Measurements from ENCODE around the gene P2RX2.

P2RX2 gene

GRCh38 chr12:132662901-132663755 lies 44.6 kb downstream of the P2RX2 start:
- DNase-seq (ENCODE audit: low read depth, low spot score): no peak

- DNase-seq (ENCODE audit: low read depth, low spot score): no peak
Observed at GRCh38 chr12:132664206-132665148, 45.9 kb downstream of the P2RX2 start.

DNA sequence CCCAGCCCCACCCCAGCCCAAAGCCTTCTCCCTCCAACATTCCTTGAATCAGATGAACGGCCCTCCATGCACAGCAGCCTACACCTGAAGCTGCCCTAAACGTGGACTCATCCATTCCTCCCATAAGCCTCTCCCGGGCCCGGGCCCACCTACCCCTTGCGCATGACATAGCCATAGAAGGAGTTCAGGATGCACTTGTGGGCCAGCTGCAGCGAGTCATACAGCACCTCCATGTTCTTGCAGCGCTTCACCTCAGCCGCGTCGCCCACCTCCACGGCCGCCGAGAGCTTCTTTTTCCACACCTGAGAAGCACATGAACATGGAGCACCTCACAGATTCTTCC lies 46.5 kb downstream of the P2RX2 start:
- DNase-seq (ENCODE audit: low read depth, low spot score): no peak

GRCh38 chr12:132665794-132666193 lies 47.2 kb downstream of the P2RX2 start:
- DNase-seq (ENCODE audit: low read depth, low spot score): no peak

- no peak for DNase-seq (ENCODE audit: low read depth, low spot score)
Observed at GRCh38 chr12:132668191-132669088, 49.9 kb downstream of the P2RX2 start.

DNA sequence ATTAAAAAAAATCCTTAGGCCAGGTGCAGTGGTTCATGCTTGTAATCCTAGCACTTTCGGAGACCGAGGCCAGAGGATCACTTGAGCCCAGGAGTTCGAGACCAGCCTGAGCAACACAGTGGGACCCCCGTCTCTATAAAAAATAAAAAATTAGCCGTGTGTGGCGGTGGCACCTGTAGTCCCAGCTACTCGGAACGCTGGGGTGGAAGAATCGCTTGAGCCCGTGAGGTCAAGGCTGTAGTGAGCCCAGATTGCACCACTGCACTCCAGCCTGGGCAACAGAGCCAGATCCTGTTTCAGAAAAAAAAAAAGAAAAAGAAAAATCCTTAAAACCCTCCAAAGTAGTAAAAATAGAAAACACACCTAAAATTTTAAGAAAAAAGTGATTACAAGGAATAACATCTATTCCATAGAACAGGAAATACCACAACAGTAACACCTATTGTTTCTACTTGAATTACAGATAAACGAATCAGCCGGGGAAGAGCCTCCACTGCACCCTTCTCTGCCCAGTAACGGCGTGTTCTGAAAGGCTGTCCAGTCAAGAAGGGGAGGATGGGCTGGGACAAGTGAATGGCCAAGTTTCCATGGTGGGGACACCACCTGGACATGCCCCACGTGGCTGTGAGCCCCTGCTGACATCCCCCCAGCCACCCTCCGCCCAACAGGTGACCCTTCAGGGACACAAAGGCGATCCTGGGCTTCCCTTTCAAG lies 50.7 kb downstream of the P2RX2 start:
- DNase-seq (ENCODE audit: low read depth, low spot score): no peak

All from activated naive CD8-positive, alpha-beta T cell treated with anti-CD3 and anti-CD28 coated beads, Interleukin-2, amount 50 U/mL, for 16 hours (primary cell).